NCI-H128 (cell line): ENCODE results near the gene CFAP65.

Experiments used
- DNase-seq: peaks from one replicate; lab custom pipeline; 2025; ENCODE audit not compliant: unreplicated experiment; lab: John Stamatoyannopoulos, UW

Gene CFAP65

DNA sequence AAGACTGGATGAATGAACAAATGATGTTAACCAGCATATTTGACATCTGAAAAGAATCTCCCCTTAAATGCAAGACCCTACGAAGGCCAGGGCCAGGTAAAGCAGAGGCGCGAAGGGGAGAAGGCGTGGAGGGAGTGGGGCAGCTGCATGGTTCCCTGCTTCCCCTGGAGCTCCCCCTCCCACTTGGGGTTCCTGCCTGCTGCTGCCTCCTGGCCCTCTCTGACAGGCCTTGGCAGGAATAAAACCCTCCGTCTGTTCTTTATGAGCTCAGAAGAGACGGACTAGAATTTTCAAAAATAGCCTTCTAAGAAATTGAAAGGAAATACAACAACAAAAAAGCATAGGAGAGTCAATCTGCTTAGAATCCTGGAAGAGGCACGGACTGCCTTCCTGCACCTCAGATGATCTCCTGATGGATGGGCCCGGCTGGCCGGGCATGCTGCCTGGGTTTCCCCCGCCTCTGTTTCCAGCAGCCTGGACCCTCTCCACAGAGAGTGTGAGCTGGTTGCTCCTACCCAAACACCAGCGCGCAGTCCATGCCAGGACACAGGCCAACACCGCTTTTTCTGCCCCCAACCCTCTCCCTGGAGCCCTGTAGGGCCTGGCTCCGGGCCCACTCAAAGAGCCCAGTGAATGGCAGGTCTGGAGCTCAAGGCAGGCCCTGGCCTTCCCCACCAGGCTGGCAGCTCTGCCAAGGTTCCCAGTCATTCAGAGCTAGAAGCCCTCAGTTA lies 23.9 kb downstream of the CFAP65 start:
- DNase-seq: no peak

DNA sequence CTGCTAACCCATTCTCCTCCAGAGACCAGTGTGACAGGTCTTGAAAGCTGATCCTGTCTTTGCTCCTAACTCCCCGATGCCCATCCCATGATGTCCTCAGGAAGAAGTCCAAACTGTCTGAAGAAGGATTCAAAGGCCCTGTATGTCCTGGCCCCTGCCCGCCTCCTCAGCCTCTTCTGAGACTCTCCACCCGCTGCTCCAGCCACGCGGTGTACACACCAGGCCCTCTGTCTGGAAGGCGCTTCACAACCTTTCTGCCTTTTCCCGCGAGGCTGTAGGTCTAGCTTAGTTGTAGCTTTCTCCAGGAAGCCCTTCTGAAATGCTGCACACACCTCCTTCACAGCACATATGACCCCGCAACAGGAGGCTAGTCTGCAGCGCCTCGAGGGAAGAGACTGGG lies 24.6 kb downstream of the CFAP65 start:
- no peak for DNase-seq

DNA sequence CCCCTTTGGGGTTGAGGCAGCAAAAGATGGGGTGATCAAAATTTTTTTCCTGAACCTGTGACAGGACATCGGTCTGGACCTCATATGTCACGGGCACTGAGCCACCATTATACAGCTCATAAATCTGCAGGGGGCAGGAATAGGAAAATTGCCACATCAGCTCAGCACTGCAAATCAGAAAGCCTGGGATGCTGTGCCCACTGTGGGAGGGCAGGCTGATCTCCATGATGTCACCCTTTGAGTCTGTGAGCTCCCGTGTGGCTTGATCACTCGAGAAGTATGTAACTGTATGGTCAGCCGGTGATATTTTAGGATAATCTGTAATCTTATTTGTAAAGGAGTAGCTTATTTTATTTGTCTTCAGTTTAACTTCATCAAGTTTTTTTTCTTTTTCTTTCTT lies 30.4 kb downstream of the CFAP65 start:
- no peak for DNase-seq

DNA sequence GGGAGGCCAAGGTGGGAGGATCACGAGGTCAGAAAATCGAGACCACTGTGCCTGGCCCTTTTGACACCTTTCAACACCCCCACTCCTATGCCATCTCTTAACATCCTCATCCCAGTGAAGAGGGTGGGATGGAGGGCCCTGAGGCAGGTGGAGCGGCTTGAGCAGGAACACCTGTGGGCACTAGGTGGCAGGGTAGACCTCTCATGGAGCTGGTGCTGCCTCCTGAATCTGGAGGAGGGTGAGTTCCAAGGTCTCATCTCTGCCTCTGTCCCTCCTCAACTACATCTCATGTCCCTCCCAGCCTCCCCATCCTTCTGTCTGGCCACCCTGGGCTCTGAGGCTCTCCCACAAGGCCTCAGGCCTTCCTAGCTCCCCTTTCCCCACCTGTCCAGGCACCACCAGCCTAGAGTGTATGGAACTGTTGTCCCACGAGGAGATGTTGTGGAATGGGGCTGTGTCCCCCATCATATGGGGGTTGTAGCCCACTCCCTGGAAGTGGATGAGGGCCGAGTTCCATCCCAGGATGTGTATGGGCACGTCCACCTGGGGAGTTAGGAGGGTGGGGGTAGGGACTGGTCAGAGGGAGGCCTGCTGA lies 31.1 kb downstream of the CFAP65 start:
- no peak for DNase-seq

DNA sequence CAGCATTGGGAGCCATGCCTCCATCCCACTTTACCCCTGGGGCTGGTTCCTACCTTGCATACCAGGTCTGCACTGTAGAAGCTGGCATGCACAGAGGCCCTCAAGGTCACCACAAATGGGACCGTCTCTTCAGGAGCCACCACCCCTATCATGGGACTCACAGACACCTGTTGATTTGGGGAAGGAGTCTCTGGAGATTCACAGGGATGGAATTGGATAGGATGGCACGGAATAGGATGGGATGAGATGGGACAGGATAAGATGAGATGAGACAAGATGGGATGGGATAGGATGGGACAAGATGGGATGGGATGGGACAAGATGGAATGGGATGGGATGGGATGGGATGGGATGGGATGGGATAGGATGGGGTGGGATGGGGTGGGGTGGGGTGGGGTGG lies 32.0 kb downstream of the CFAP65 start:
- DNase-seq: no peak

DNA sequence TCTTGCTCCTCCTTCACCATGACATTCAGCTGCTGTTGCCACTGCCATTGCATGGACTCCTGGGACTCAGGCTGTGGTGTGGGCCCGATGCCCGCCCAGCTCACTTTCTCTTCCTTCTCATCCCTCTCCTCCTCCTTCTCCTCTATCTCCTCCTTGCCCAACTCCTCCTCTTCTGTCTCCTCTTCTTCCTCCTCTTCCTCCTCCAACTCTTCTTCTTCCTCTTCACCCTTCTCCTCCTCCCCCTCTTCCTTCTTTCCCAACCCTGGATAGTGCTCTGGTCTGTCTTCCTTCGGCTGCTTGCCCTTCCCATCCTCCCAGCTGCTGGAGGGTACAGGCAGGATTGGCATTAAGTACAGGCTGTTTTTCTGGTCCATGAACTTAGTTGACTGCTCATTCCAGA lies 37.3 kb downstream of the CFAP65 start:
- DNase-seq: no peak

DNA sequence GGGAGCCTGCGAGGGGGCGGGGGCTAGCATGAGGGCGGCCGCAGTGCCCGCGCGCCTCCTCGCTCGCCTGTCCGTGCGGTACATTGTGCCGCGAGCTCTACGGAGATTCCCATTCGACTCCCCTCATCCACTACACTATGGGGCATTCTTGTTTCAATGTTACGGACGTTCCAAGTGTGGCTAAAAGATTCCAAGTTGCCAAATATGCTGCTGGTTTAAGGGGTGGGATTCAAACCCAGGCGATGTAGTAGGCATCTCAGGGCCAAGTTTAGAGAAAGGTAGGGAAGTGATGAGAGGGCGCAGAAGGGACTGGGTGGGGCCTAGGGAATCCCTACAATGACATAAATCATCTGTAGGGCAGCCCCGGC lies 38.1 kb downstream of the CFAP65 start:
- no peak for DNase-seq

DNA sequence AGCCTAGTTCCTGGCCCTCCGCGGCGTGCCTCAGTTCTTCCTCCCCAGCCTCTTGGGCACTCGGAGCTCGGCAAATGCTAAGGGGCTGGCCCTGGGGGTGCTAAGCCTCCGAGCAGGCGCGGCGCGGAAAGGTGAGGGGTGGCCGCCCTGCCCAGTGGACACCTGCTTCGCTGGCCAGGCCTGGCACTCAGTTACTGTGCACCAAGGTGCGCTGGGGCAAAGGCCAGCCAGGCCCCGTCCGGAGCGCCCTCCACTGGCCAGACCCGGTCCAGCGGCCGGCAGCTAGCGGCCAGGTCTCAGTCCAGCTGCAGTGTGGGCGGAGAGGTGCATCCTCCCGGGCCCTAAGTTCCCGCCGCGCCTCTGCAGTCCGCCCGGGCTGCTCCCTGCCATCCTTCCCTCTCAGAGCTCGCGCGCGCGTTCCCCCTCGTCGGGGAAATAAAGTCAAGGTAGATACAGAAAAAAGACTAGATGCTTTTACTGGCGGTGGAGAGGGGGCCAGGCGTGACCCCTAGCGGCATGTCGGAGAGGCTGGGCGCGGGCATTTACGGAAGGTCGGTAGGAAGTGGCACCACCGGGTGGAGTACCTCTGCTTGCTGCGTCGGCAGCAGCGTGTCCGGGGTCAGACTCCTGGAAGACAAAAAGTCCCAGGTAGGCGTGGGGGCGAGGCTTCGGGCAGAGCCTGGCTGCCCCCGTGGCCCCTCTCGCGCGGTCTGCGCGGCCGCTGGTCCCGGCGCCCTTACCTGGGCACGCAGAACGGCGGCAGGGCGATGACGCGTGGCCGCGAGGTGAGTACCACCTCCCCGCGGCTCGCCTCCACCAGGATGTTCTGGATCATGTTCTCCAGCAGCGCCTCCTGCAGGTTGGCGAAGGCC lies 38.7 kb downstream of the CFAP65 start:
- DNase-seq: no peak

DNA sequence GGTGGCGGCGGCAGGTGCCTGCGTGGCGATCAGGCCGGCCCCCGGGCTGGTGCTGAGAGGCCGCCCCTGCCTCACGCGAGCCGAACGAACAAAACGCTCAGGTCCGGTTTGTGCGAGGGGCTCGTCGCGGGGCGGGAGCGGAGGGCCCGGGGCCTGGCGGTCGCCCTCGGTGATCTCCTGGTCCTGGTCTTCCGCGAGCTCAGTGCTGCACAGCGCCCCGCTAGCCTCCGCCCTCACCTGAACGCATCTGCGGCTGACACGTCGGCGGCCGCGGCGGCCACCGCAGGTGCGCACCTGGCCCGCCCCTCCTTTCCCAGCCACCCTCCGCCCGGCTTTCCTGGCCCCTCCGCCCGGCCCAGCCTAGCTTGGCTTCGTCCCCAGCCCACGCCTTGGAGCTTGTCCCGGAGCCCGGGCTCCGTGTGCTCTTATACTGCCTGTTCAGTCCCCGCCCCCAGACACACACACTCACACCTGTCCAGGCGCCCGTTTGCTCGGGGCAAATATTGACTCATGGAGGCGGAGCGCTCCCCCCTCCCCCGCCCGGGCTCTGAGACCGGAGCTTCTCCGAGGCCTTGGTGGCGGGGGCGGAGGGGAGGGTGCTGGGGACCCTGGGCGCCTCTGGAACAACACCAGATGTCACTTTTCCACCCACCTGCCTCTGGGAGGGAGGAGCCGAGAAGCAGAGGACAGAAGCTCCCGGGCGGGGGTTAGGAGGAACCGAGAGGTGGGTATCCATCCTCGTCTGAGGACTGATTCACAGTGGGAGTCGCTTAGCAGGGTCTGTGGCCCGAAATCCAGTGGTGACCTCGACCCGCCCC lies 39.5 kb downstream of the CFAP65 start:
- DNase-seq: peak; percentile 77

DNA sequence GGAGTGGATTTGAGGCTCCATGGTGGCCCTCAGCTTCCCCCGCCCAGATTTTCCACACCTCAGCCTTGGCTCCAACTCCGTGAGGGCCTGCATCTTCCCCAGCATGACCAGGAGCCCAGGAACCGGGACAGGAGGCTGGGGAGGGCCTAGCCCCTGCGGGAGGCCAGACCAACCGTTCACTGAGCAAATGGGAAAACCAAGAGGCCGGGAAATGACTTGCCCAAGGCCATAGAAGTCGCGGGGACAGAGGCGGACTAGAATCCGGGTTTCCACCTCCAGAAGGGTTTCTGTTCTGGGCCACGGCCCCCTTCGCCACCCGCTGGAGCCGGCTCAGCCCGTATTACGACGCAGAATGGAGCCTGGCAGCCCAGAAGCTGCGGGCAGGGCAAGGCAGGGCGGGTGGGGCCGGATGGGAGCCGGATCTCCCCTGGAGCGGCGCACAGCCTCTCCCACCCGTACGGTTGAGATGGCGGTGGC lies 40.2 kb downstream of the CFAP65 start:
- DNase-seq: no peak

DNA sequence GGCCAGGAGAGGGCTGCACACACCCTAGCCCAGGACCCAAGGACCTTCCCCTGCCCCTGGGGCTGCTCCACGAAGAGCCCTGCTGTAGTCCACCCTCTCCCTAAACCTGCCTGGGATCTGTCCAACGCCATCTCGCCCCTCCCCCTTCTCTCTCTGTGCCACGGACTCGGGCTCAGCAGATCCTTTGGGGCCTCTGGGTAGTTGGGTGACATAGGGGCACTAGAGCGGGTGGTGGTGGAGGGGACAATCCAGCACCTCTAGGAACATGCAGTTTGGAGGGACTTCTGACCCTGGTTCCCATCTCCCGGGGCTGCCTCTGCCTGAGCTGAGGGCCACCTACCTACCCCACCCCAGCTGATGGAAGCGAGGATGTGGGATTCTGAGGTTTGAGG lies 40.8 kb downstream of the CFAP65 start:
- no peak for DNase-seq

DNA sequence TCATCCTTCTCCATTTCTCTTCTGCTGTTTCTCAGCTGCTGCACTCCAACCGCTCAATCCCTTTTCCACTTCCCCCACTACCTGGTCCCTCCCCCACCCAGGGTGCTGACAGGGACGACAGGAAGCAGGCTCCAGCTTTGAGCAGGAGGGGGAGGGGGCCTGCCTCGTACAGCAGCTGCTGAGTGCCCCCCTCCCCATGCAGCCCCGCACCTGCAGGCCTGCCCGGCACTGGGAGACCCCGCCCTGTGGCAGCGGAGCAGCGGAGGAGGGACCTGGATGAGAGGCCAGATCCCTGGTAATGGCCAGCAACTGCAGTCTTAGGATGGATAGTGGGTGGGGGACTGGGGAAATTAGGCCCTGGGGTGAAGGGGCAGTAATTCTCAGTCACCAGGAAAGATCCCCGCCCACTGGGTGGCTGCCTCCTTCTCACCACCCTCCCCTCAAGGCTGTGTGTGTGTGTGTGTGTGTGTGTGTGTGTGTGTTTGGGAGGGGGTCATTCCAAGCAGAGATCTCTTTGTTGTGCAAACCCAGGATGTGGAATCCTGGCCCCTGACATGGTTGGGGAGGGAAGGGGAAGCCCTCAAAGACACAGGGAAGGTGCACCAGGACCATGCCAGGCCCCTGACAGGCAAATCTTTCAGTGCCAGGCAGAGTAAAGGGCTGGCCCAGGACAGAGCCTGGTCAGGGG lies 41.3 kb downstream of the CFAP65 start:
- peak; percentile 36 for DNase-seq

DNA sequence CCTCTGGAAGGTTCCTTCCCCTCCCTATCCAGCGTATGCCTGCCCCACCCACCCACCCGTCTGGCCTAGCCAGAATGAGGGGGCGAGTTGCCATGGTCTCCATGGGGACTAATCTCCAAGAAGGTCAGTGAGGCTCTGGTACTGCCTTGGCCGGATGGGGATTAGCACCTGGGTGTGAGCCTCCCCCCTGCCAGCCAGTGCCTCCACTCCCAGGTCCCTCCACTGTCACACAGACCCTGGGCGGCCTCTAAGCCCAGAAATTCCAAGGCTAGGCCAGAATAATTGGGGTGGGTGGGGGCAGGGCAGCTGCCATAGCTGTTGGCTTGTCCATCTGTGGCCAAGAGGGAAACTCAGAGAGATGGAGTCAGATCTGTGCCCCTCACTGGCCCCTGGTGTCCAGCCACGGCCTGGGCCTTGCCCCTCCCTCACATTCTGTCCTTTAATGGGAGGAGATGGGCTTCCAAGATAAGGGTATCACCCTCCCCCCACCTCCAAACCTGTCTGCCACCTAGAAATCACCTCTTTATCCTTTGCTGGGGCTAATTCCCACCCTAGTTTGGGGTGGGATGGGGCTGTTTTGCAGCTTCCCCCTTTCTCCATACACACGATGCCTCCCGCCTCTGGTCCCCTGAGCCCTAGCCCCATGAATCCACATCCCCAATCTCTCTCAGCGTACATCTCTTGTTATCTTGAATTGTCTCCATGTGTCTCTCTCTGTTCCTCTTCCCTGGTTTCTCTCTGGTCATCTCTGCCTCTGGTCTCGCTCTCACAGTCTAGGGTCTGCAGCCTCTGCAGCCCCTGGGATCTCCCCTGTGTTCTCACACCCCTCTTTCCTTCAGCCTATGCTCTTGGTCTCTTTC lies 42.1 kb downstream of the CFAP65 start:
- no peak for DNase-seq

DNA sequence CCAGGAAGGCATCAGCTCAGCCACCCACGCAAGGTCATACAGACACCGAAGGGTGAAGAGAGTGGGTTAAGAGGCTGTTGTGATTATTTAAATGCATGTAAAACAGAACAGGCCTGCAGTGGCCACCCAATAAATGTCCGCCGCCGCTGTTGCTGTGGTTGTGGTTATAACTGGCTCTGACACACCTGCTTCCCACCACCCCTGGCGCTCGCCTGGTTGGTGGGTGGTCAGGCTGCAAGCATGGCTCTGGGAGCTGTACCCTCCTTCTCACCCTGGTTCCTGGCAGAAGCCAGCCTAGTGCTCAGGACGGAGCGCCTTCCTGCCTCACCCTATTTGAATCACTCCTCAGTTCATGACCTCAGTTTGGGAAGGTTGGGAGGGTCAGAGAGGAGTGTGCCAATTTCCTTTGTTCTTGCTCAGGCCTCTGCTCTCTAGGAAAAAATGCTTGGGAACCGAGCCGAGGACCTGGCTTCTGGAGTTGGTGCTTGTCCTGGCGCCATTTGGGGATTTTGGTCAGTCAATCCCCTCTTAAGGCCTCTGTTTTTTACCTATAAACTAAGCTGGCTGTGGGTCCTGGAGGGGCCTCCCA lies 42.8 kb downstream of the CFAP65 start:
- DNase-seq: no peak

DNA sequence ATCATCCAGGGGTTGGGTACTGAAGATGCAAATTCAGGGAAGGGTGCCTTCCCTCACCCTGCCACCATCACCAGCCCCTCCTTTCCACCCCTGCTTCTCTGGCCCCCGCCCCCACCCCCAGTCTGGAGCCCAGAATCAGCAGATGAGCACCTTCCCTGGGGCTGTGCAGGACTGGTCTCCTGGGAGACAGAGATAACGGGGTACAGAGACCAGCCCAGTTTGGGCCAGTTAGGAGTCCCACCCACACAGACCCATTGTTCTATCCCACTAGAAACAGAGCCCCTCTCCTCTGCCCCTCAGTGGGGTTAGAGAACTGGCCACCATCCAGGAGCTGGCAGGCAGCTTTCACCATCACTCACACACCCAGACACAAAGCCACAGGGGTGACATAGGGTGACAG lies 43.6 kb downstream of the CFAP65 start:
- no peak for DNase-seq

DNA sequence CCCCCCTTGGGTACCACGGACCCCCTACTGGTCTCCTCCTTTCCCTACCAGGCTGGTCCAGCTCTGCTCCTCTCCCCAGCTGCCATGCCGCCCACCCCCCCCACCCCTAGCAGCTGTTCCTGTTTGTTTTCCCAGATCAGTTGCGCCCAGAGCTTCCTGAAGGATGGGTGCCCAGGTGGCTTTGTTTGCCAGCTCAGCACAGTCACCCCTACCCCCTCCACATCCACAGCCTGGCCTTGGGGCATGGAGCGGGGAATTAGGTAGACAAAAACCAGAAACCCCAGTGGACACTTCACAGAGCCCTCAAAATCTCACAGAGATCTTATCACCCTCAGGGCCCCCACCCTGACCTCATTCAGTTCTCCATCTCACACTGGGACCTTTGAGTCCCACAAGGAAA lies 44.4 kb downstream of the CFAP65 start:
- DNase-seq: no peak

DNA sequence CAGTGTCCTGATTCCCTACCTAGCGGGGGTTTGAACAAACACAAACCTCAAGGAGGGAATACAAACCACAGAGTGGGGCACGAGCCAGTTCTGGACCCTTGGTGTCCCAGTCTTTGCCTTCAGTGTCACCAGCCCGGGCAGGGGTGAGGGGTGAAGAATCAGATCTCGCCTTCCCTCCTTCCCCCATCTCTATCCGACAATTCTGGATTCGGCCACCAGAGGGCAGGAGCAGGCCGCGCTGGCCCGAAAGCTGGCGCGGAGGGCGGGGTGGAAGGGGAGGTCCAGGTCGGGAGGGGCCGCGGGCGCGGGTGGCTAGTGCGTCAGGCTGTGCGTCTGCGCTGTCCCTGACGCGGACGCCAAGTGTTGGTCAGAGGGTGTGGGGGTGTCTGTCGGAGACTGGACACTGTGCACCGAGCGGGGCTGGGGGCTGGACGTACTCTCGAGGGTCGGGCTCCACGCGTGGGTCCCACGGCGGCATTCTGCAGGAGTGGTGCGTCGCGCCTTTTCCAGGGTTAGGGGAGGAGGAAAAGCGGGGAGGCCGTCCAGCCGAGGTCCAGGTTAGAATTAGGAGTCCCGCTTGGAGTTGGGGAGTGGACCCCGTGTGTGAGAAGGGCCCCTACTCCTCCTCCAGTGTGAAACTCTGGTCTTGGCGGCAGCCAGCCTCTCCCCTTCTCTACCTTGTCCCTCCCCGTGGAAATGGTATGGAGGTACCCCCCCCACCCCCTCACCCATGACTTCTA lies 45.2 kb downstream of the CFAP65 start:
- DNase-seq: peak; percentile 50

DNA sequence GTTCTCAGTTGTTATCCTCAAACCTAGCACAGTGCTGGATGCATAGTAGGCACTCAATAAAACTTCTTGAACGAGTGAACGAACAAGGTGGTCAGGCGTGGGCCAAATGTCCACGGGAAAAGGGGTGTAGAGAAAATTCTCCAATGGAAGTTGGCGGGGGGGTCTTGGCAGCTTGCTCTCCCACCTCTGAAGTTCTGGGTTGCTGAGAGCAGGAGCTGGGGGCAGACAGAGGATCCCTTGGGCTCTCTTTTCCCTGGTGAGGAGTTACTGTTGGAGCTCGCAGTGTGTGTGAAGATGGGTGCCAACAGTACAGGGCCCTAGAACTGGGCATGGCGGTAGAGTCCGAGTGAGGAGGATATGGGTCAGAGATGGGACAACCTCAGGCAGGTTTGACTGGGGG lies 45.8 kb downstream of the CFAP65 start:
- DNase-seq: no peak
